Measurements from ENCODE around the gene ARHGAP10.

The ARHGAP10 gene

GRCh38 chr4:147828331-147828905, 96.5 kb downstream of the ARHGAP10 start:
- DNase-seq (ENCODE audit: low read depth), result no peak

- DNase-seq (ENCODE audit: low read depth), result no peak
These were observed 97.7 kb downstream of the ARHGAP10 start for GRCh38 chr4:147829401-147830101.

GRCh38 chr4:147830102-147830463, 98.2 kb downstream of the ARHGAP10 start:
- no peak for DNase-seq (ENCODE audit: low read depth)

GRCh38 chr4:147830987-147831386, 99.1 kb downstream of the ARHGAP10 start:
- no peak for DNase-seq (ENCODE audit: low read depth)

GRCh38 chr4:147831551-147832171, 99.8 kb downstream of the ARHGAP10 start:
- DNase-seq (ENCODE audit: low read depth), result no peak

GRCh38 chr4:147833254-147833653, 101.4 kb downstream of the ARHGAP10 start:
- no peak for DNase-seq (ENCODE audit: low read depth)

GRCh38 chr4:147833741-147834140, 101.9 kb downstream of the ARHGAP10 start:
- DNase-seq (ENCODE audit: low read depth), result no peak

GRCh38 chr4:147834480-147834879, 102.6 kb downstream of the ARHGAP10 start:
- no peak for DNase-seq (ENCODE audit: low read depth)

GRCh38 chr4:147836807-147837206, 104.9 kb downstream of the ARHGAP10 start:
- no peak for DNase-seq (ENCODE audit: low read depth)

- no peak for DNase-seq (ENCODE audit: low read depth)
These were observed 105.5 kb downstream of the ARHGAP10 start for GRCh38 chr4:147837435-147837834.

- DNase-seq (ENCODE audit: low read depth), result no peak
These were observed 106.0 kb downstream of the ARHGAP10 start for GRCh38 chr4:147837854-147838253.

- DNase-seq (ENCODE audit: low read depth), result no peak
These were observed 107.3 kb downstream of the ARHGAP10 start for GRCh38 chr4:147839200-147839599.

- no peak for DNase-seq (ENCODE audit: low read depth)
These were observed 107.8 kb downstream of the ARHGAP10 start for GRCh38 chr4:147839663-147840062.

GRCh38 chr4:147840838-147841738, 109.2 kb downstream of the ARHGAP10 start:
- DNase-seq (ENCODE audit: low read depth), result no peak

- DNase-seq (ENCODE audit: low read depth), result no peak
These were observed 110.7 kb downstream of the ARHGAP10 start for GRCh38 chr4:147842573-147842972.

GRCh38 chr4:147843162-147843561, 111.3 kb downstream of the ARHGAP10 start:
- no peak for DNase-seq (ENCODE audit: low read depth)

GRCh38 chr4:147844781-147845180, 112.9 kb downstream of the ARHGAP10 start:
- no peak for DNase-seq (ENCODE audit: low read depth)

- DNase-seq (ENCODE audit: low read depth), result no peak
These were observed 114.6 kb downstream of the ARHGAP10 start for GRCh38 chr4:147846318-147847155.

GRCh38 chr4:147847751-147848590, 116.1 kb downstream of the ARHGAP10 start:
- no peak for DNase-seq (ENCODE audit: low read depth)

GRCh38 chr4:147848634-147849033, 116.7 kb downstream of the ARHGAP10 start:
- DNase-seq (ENCODE audit: low read depth), result no peak

GRCh38 chr4:147851135-147851534, 119.2 kb downstream of the ARHGAP10 start:
- DNase-seq (ENCODE audit: low read depth), result no peak

Data from stimulated activated CD8-positive, alpha-beta memory T cell treated with anti-CD3 and anti-CD28 coated beads, Interleukin-7, amount 100 ng/mL, for 24 hours (primary cell).